Measurements from ENCODE around the gene HIVEP3. TPM values are rescaled to one million over a fixed set of nuclear protein-coding genes. Genes with fewer than 3 reads are reported as not detected.

The HIVEP3 gene
- total RNA-seq, 1 experiment from 2014 or later, result 1.4 TPM

GRCh38 chr1:41533016-41533730 is 385.5 kb downstream of the HIVEP3 start:
- TF ChIP-seq CTCF (conservative IDR thresholded peaks at IDR 0.05), result no peak
- no peak overlapping the region for H4K91ac ChIP-seq (ENCODE audit: insufficient read length, low read depth, low read length)
- no peak overlapping the region for H3K18ac ChIP-seq (ENCODE audit: insufficient read length, low read depth, low read length)
- H4K20me1 ChIP-seq (ENCODE audit: control insufficient read depth, insufficient read depth, insufficient read length), result no peaks in the 10 kb centered on the region
- H3K36me3 Mint-ChIP-seq (ENCODE audit: insufficient read depth in 1 of 3, low read depth in 3 of 3), result peaks cover 0 to 5% (median 2%) of the 10 kb centered on the region in 3 experiments; a peak in 2 of 7 replicates
- H3K56ac ChIP-seq (ENCODE audit: insufficient read length, low read depth, low read length), result no peak overlapping the region
- no CpG with 5 or more reads among the region's 12 CpGs for WGBS (ENCODE audit: extremely low coverage, insufficient read length, low lambda C conversion rate)
- H3K4ac ChIP-seq (ENCODE audit: low read depth, low read length), result no peak overlapping the region
- H3T11ph ChIP-seq (ENCODE audit: low read length), result no peak overlapping the region
- H3K4me3 Mint-ChIP-seq, result no peak overlapping the region; a peak in 1 of 5 replicates
- peaks cover 19 to 22% of the 10 kb centered on the region in 2 experiments; a peak in 4 of 5 replicates for H3K9me3 Mint-ChIP-seq
- no peak overlapping the region for H2BK120ac ChIP-seq (ENCODE audit: low read depth, low read length, poor library complexity, severe bottlenecking)
- no peak overlapping the region for H2BK5ac ChIP-seq (ENCODE audit: insufficient read length, low read length)
- no peak overlapping the region for H4K5ac ChIP-seq (ENCODE audit: insufficient read length, low read depth, low read length)
- peak overlapping the region; percentile 74 for H3K14ac ChIP-seq (ENCODE audit: insufficient read depth, low read length)
- H3K23me2 ChIP-seq (ENCODE audit: insufficient read length, low read depth, low read length, poor library complexity, severe bottlenecking), result no peaks in the 10 kb centered on the region
- no peak for DNase-seq
- H3K27me3 Mint-ChIP-seq (ENCODE audit: low read depth), result peaks cover 31% of the 10 kb centered on the region
- no peaks in the 10 kb centered on the region for H3K4me1 ChIP-seq (ENCODE audit: insufficient read depth, low read length)
- no peak overlapping the region for H2AFZ ChIP-seq (ENCODE audit: low read length)
- no peak overlapping the region for H3K9ac ChIP-seq (ENCODE audit: extremely low read depth, insufficient read length, low read length)
- H3K27ac ChIP-seq (ENCODE audit: insufficient read length, low read depth, low read length), result no peak overlapping the region
- H3K4me1 Mint-ChIP-seq, result no peaks in the 10 kb centered on the region
- no peak overlapping the region for H2BK12ac ChIP-seq (ENCODE audit: insufficient read length, low read depth, low read length)
- no peak overlapping the region for H2BK20ac ChIP-seq (ENCODE audit: low read depth, low read length, poor library complexity, severe bottlenecking)
- no peaks in the 10 kb centered on the region for H3K27me3 ChIP-seq (ENCODE audit: insufficient read depth, low read length)
- H4K8ac ChIP-seq (replicated peaks; ENCODE audit: insufficient read length, low read depth, low read length), result no peak overlapping the region
- H3K79me1 ChIP-seq (ENCODE audit: insufficient read depth, low read depth, low read length, poor library complexity, severe bottlenecking), result no peaks in the 10 kb centered on the region
- H3K79me2 ChIP-seq (ENCODE audit: insufficient read depth, low read length), result no peaks in the 10 kb centered on the region
- no peak overlapping the region for H3K27ac Mint-ChIP-seq
- no peak overlapping the region for H2BK15ac ChIP-seq (ENCODE audit: low read depth, low read length)
- H2AK5ac ChIP-seq (ENCODE audit: insufficient read length, low read length), result no peak overlapping the region
- H3K23ac ChIP-seq (ENCODE audit: insufficient read length, low read depth, low read length), result no peak overlapping the region
- no peaks in the 10 kb centered on the region for H3K9me3 ChIP-seq (ENCODE audit: control insufficient read depth, low read depth, low read length)
- no peak overlapping the region for H3K4me2 ChIP-seq (ENCODE audit: insufficient read depth, insufficient read length, low read length)

Data from H9 (cell line).